SKM-1 treated with dmso at 0.1 percent for 144 hours (cell line): ENCODE measurements around the gene TNFRSF1A.

Experiments
- DNase-seq: peaks from one replicate; lab custom pipeline; 2025; ENCODE audit not compliant: unreplicated experiment; lab: John Stamatoyannopoulos, UW

The TNFRSF1A gene

GRCh38 chr12:6374786-6375160 lies 32.9 kb upstream of the TNFRSF1A start:
- no peak for DNase-seq

- DNase-seq = no peak
Measured at GRCh38 chr12:6374028-6374785, 32.3 kb upstream of the TNFRSF1A start.

GRCh38 chr12:6373022-6373787 lies 31.3 kb upstream of the TNFRSF1A start:
- no peak for DNase-seq

GRCh38 chr12:6372403-6373003 lies 30.6 kb upstream of the TNFRSF1A start:
- peak; percentile 29 for DNase-seq

- DNase-seq = no peak
Measured at GRCh38 chr12:6370994-6371754, 29.3 kb upstream of the TNFRSF1A start.

- no peak for DNase-seq
Measured at GRCh38 chr12:6370576-6370935, 28.7 kb upstream of the TNFRSF1A start.

GRCh38 chr12:6369916-6370575 lies 28.2 kb upstream of the TNFRSF1A start:
- no peak for DNase-seq

- no peak for DNase-seq
Measured at GRCh38 chr12:6368906-6369525, 27.1 kb upstream of the TNFRSF1A start.

- DNase-seq = peak; percentile 46
Measured at GRCh38 chr12:6367969-6368892, 26.4 kb upstream of the TNFRSF1A start.

GRCh38 chr12:6367065-6367968 lies 25.4 kb upstream of the TNFRSF1A start:
- DNase-seq = peak; percentile 61

- no peak for DNase-seq
Measured at GRCh38 chr12:6364044-6364374, 22.1 kb upstream of the TNFRSF1A start.

- DNase-seq = no peak
Measured at GRCh38 chr12:6363330-6364043, 21.6 kb upstream of the TNFRSF1A start.

GRCh38 chr12:6363010-6363329 lies 21.1 kb upstream of the TNFRSF1A start:
- DNase-seq = no peak

GRCh38 chr12:6362403-6362802 lies 20.5 kb upstream of the TNFRSF1A start:
- no peak for DNase-seq

- no peak for DNase-seq
Measured at GRCh38 chr12:6361834-6362233, 20.0 kb upstream of the TNFRSF1A start.

GRCh38 chr12:6360578-6361490 lies 19.0 kb upstream of the TNFRSF1A start:
- DNase-seq = no peak

- DNase-seq = no peak
Measured at GRCh38 chr12:6360080-6360571, 18.2 kb upstream of the TNFRSF1A start.
